B cell (primary cell): Measurements from ENCODE around the gene SRD5A1.

Experiments
- EZH2 ChIP-seq: IDR thresholded peaks from 2 replicates; pipeline ENCODE4 v1.6.1; 2012; ENCODE audit warnings: borderline replicate concordance, low read depth, mild to moderate bottlenecking, moderate library complexity, low read length; ENCODE audit not compliant: insufficient read depth, poor library complexity, severe bottlenecking
- TF ChIP-seq, protein P1 (sequence below): fragments of 200-600 bp; IDR thresholded peaks from one replicate; pipeline ENCODE4 v1.8.0; 2022; ENCODE audit warnings: antibody characterized with exemption, mild to moderate bottlenecking

GRCh38 chr5:6708814-6709213, 75.6 kb downstream of the SRD5A1 start:
- TF ChIP-seq, protein P1, sequence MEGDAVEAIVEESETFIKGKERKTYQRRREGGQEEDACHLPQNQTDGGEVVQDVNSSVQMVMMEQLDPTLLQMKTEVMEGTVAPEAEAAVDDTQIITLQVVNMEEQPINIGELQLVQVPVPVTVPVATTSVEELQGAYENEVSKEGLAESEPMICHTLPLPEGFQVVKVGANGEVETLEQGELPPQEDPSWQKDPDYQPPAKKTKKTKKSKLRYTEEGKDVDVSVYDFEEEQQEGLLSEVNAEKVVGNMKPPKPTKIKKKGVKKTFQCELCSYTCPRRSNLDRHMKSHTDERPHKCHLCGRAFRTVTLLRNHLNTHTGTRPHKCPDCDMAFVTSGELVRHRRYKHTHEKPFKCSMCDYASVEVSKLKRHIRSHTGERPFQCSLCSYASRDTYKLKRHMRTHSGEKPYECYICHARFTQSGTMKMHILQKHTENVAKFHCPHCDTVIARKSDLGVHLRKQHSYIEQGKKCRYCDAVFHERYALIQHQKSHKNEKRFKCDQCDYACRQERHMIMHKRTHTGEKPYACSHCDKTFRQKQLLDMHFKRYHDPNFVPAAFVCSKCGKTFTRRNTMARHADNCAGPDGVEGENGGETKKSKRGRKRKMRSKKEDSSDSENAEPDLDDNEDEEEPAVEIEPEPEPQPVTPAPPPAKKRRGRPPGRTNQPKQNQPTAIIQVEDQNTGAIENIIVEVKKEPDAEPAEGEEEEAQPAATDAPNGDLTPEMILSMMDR: no peak
- TF ChIP-seq EZH2: no peak
